K562 (cell line): ENCODE data around the gene RGS12. TPM values are rescaled to one million over a fixed set of nuclear protein-coding genes. Genes with fewer than 3 reads are reported as not detected.
A peak's percentile ranks its signal among the peaks of the same experiment; 100 is the strongest.

Experiments
- ATAC-seq: fragments of 200-7000 bp; cut with Tn5 transposase; 3 replicates; pipeline ENCODE4 v1.9.1; 2020; ENCODE audit warnings: moderate library complexity
- BruUV-seq: library from RNA; stranded (reverse); fragments of 400-500 nt; replicated peaks from 2 replicates; lab custom pipeline; 2021; lab: Mats Ljungman, UMichigan
- CTCF ChIA-PET: fragments of 300-600 bp; formaldehyde crosslinking; extraction: SDS; loops from one replicate; lab custom pipeline; 2021; ENCODE audit warnings: low intra/inter-chr PET ratio; lab: Yijun Ruan, JAX
- POLR2A ChIA-PET: fragments of 300-600, 350-650 bp; sonication (Branson Sonifier 250); formaldehyde crosslinking; extraction: SDS; loops from one replicate; lab custom pipeline; 2021; ENCODE audit warnings: antibody characterized with exemption, inconsistent platforms; lab: Yijun Ruan, JAX
- DNase-seq, 4 experiments: peaks; one replicate each; pipeline versions ENCODE4 v3.0.0 to v3.0.0-alpha.2; 2011 to 2018; ENCODE audit warnings: low spot score in 3 of 4, mixed read lengths in 3 of 4; ENCODE audit errors: extremely low read depth in 1 of 4
- FAIRE-seq: peaks from 2 replicates; lab custom pipeline; 2011; peaks lifted over from hg19 to GRCh38; lab: Jason Lieb, UNC
- H2AFZ ChIP-seq: 2 replicates; pipeline ENCODE4 v1.6.0; 2011; ENCODE audit warnings: low read depth, low read length, control low read depth, inconsistent platforms
- H3K27ac ChIP-seq: fragments of 200-600 bp; 3 replicates; pipeline ENCODE4 v1.8.0; 2011; ENCODE audit warnings: low read depth, mild to moderate bottlenecking, control low read depth, inconsistent platforms, low read length, moderate library complexity, mixed read lengths; ENCODE audit errors: extremely low read depth
- H3K27me3 ChIP-seq, 2 experiments: fragments of 300-600 bp in 1 of 2; 2 replicates in 1 of 2; 3 replicates in 1 of 2; pipeline versions ENCODE4 v1.6.0 to v1.8.0; 2011; ENCODE audit warnings: inconsistent platforms in 2 of 2, low read length in 2 of 2, mild to moderate bottlenecking in 1 of 2, mixed read lengths in 1 of 2, moderate library complexity in 1 of 2; ENCODE audit not compliant: control insufficient read depth in 2 of 2, insufficient read depth in 2 of 2
- H3K36me3 ChIP-seq: fragments of 300-600 bp; 3 replicates; pipeline ENCODE4 v1.8.0; 2011; ENCODE audit warnings: mild to moderate bottlenecking, low read length, inconsistent platforms; ENCODE audit not compliant: control insufficient read depth, insufficient read depth
- H3K4me1 ChIP-seq, 2 experiments: fragments of 200-600 bp in 1 of 2; replicated peaks in 1 of 2; 2 replicates in 1 of 2; 3 replicates in 1 of 2; pipeline versions ENCODE4 v1.5.1 to v1.8.0; 2011; ENCODE audit warnings: inconsistent platforms in 2 of 2, low read length in 2 of 2, mild to moderate bottlenecking in 1 of 2, mixed read lengths in 1 of 2, moderate library complexity in 1 of 2; ENCODE audit not compliant: control insufficient read depth in 2 of 2, insufficient read depth in 2 of 2
- H3K4me2 ChIP-seq: 2 replicates; pipeline ENCODE4 v1.6.1; 2011; ENCODE audit warnings: low read length, control low read depth, inconsistent platforms, mixed read lengths; ENCODE audit not compliant: insufficient read depth
- H3K4me3 ChIP-seq: fragments of 200-600 bp; sonication (generic), shearing (Covaris generic); 2 replicates; pipeline ENCODE4 v1.5.1; 2016; ENCODE audit warnings: control low read depth, inconsistent platforms
- H3K79me2 ChIP-seq: fragments of 200-600 bp; 3 replicates; pipeline ENCODE4 v1.8.0; 2011; ENCODE audit warnings: low read length, inconsistent platforms; ENCODE audit not compliant: control insufficient read depth, insufficient read depth
- H3K9ac ChIP-seq, 2 experiments: 2 replicates each; pipeline versions ENCODE4 v1.6.0 to v1.6.1; 2011; ENCODE audit warnings: low read depth in 2 of 2, low read length in 2 of 2, control low read depth in 1 of 2, inconsistent platforms in 1 of 2, mild to moderate bottlenecking in 1 of 2, mixed read lengths in 1 of 2; ENCODE audit not compliant: insufficient read depth in 1 of 2
- H3K9me1 ChIP-seq: one replicate; pipeline ENCODE4 v1.6.0; 2011; ENCODE audit warnings: inconsistent platforms, mild to moderate bottlenecking, low read length, moderate library complexity; ENCODE audit not compliant: control insufficient read depth, insufficient read depth
- H3K9me3 ChIP-seq: replicated peaks from 2 replicates; pipeline ENCODE4 v1.5.1; 2011; ENCODE audit warnings: low read depth, low read length, inconsistent platforms; ENCODE audit not compliant: control insufficient read depth, insufficient read depth
- H4K20me1 ChIP-seq: replicated peaks from 2 replicates; pipeline ENCODE4 v1.6.1; 2011; ENCODE audit warnings: low read length, inconsistent platforms, mixed read lengths; ENCODE audit not compliant: control insufficient read depth, insufficient read depth
- C11orf30 ChIP-seq: fragments of 450-650 bp; IDR thresholded peaks from 2 replicates; pipeline ENCODE4 v1.6.1; 2016; ENCODE audit warnings: low read depth, mild to moderate bottlenecking
- CREB5 ChIP-seq: fragments of 250-450 bp; sonication (Bioruptor Pico); IDR thresholded peaks from 2 replicates; pipeline ENCODE4 v1.5.0; 2020; ENCODE audit warnings: mild to moderate bottlenecking
- MAFF ChIP-seq: IDR thresholded peaks from 2 replicates; pipeline ENCODE4 v1.6.1; 2012; ENCODE audit warnings: low read length, improper control_type of control experiment
- MAFG ChIP-seq: fragments of 450-650 bp; conservative IDR thresholded peaks from 2 replicates; pipeline ENCODE4 v1.6.1; 2016; ENCODE audit warnings: missing genetic modification characterization, missing compliant biosample characterization
- MAFK ChIP-seq: IDR thresholded peaks from 2 replicates; pipeline ENCODE4 v1.6.1; 2011; ENCODE audit warnings: low read length, improper control_type of control experiment
- NRF1 ChIP-seq, 2 experiments: fragments of 450-650 bp; IDR thresholded peaks in 1 of 2; conservative IDR thresholded peaks in 1 of 2; 2 replicates each; pipeline ENCODE4 v1.6.1; 2014; ENCODE audit warnings: mild to moderate bottlenecking in 2 of 2
- POLR2G ChIP-seq: fragments of 200-400 bp; formaldehyde crosslinking; IDR thresholded peaks from 2 replicates; pipeline ENCODE4 v1.6.1; 2017; ENCODE audit warnings: low read depth, mild to moderate bottlenecking, antibody characterized with exemption, low read length, moderate library complexity
- ZMIZ1 ChIP-seq, 2 experiments: fragments of 150-350 bp in 1 of 2; IDR thresholded peaks; 2 replicates each; pipeline ENCODE4 v1.6.1; 2012 to 2016; ENCODE audit warnings: low read depth in 2 of 2, low read length in 2 of 2, mild to moderate bottlenecking in 1 of 2, moderate library complexity in 1 of 2
- ZNF184 ChIP-seq: sonication (generic); formaldehyde crosslinking; IDR thresholded peaks from 2 replicates; pipeline ENCODE4 v1.5.0; 2020; ENCODE audit warnings: missing genetic modification reagents
- ZNF232 ChIP-seq: sonication (generic); formaldehyde crosslinking; IDR thresholded peaks from 2 replicates; pipeline ENCODE4 v1.8.0; 2022; ENCODE audit warnings: mild to moderate bottlenecking, missing genetic modification reagents
- ZNF316 ChIP-seq: fragments of 450-650 bp; IDR thresholded peaks from 2 replicates; pipeline ENCODE4 v1.6.1; 2016
- ZNF584 ChIP-seq: fragments of 200-800 bp; sonication (Bioruptor generic); IDR thresholded peaks from 2 replicates; pipeline ENCODE4 v1.6.1; 2016; ENCODE audit warnings: low read depth, mild to moderate bottlenecking, missing genetic modification characterization, missing compliant biosample characterization
- WGBS: fragments of 100-300 bp; shearing (Covaris generic); methylation state at CpG from one replicate; pipeline ENCODE4 v1.1.6; 2016; ENCODE audit warnings: low coverage, mixed read lengths; ENCODE audit not compliant: insufficient coverage; ENCODE audit errors: missing lambda C conversion rate; 5-methylcytosine and 5-hydroxymethylcytosine counted together
- in situ Hi-C: fragments of 300-500 bp; cut with MboI; formaldehyde crosslinking; loops from 4 replicates; pipeline ENCODE4 v1.15.0; 2018; ENCODE audit warnings: inconsistent platforms, mixed read lengths
- intact Hi-C: fragments of 100-400 bp; cut with micrococcal nuclease; formaldehyde crosslinking; loops from 2 replicates; pipeline ENCODE4 v1.14.2; 2022
- polyA plus RNA-seq, 8 experiments: library from polyadenylated mRNA; depleted of rRNA in 4 of 8; stranded (reverse) in 5 of 8; unstranded in 3 of 8; fragments of >200 nt; fragmentation: Nextera tagmentation in 2 of 8; fragmentation: Illumina TruSeq in 1 of 8; extraction: Ambion mirVana in 2 of 8; extraction: Trizol in 1 of 8; gene quantifications; 2 replicates each; pipeline versions ENCODE4 v1.2.1 to v1.2.3, GENCODE V29; 2011 to 2014; ENCODE audit warnings: inconsistent platforms in 1 of 8, missing spikeins in 1 of 8
- total RNA-seq, 7 experiments: library from RNA; depleted of rRNA in 6 of 7; stranded (reverse); fragments of >200 nt in 6 of 7; fragmentation: Illumina TruSeq in 2 of 7; extraction: Trizol in 2 of 7; gene quantifications; 2 replicates each; pipeline versions ENCODE4 v1.2.1 to v1.2.3, GENCODE V29; 2011 to 2021; ENCODE audit warnings: low replicate concordance in 1 of 7

The RGS12 gene
- total and polyA plus RNA-seq, 9 of the 15 experiments (the other 6 are each of a cell fraction or from before 2014, with no cell fraction given), result 0.30 to 8.8 (median 5.5) TPM

GRCh38 chr4:3303565-3303824, 10.7 kb downstream of the RGS12 start (continued):
- no peak for TF ChIP-seq ZNF232 (CRISPR knock-in tag)
- TF ChIP-seq CREB5, result no peak
- no peak for TF ChIP-seq POLR2G
- TF ChIP-seq ZNF184 (CRISPR knock-in tag), result no peak
- no peak for TF ChIP-seq ZNF584 (CRISPR knock-in tag)

- TF ChIP-seq MAFK (peak; percentile 44; the same call in 1 of the 2 replicates), POLR2G (no peak), C11orf30 (peak; percentile 66), MAFG (tag) (peak; percentile 59), ZMIZ1 (IDR thresholded peaks at IDR 0.05; ENCODE audit: low read depth in 2 of 2, low read length in 2 of 2) (no peak), NRF1 (conservative IDR thresholded peaks at IDR 0.05 in 1 of 2, IDR thresholded peaks at IDR 0.05 in 1 of 2) (no peak), MAFF (peak; percentile 26; the same call in 1 of the 2 replicates), CREB5 (no peak), ZNF316 (peak; percentile 83)
- TF ChIP-seq, all 486 proteins: peak for 5
- H3K36me3 ChIP-seq, result no peaks in the 10 kb centered on the region
- H3K9me3 ChIP-seq, result no peaks in the 10 kb centered on the region
- H3K4me2 ChIP-seq, result no peak overlapping the region
- no peaks in the 10 kb centered on the region for H3K79me2 ChIP-seq
- no peak for FAIRE-seq
- POLR2A ChIA-PET, result interaction anchor here (0.7 to 1.1 kb wide), 2 partner anchors 10 kb away, joined by 4 read pairs; no protein-coding TSS in a partner anchor
- no peaks in the 10 kb centered on the region for H3K9me1 ChIP-seq
- no peak overlapping the region for H3K9ac ChIP-seq
- H3K4me3 ChIP-seq, result no peak overlapping the region
- no TSS peak for BruUV-seq
- no peak for DNase-seq
- WGBS, result 23% methylated on average over 15 of the region's 15 CpGs
- H2AFZ ChIP-seq, result no peak overlapping the region
- in situ Hi-C loops (no loop called here), intact Hi-C loops (no loop called here)
- H3K27ac ChIP-seq, result no peak overlapping the region
- ATAC-seq, result peak; percentile 19; the same call in 1 of the 3 replicates
- H3K4me1 ChIP-seq, result peaks cover 10 to 17% of the 10 kb centered on the region in 2 experiments; a peak in 2 of 5 replicates
- CTCF ChIA-PET, result no interaction called here
- H3K27me3 ChIP-seq, result peaks cover 6 to 78% of the 10 kb centered on the region in 2 experiments; a peak in 3 of 5 replicates
- peaks cover 68% of the 10 kb centered on the region for H4K20me1 ChIP-seq
Observed at GRCh38 chr4:3303923-3304710, 11.3 kb downstream of the RGS12 start.
